ENCODE data around the gene XPO6.
A peak's percentile ranks its signal among the peaks of the same experiment; 100 is the strongest.
"Not testable (repeated sequence)": the region's sequence is repeated elsewhere in the genome, so short reads cannot be mapped to it uniquely, and the experiment has no call there.

Gene XPO6

GRCh38 chr16:28211758-28212531, at the start of gene XPO6:
Gene XPO6, minus strand, starts transcription at chr16:28211965. Its CDS starts 597 bp downstream, at chr16:28211368.
- peak; percentile 99 for DNase-seq (ENCODE audit: low spot score)

- no peak for DNase-seq (ENCODE audit: low spot score)
Measured at GRCh38 chr16:28260193-28260592, 48.4 kb upstream of the XPO6 start.

GRCh38 chr16:28259781-28260150, 48.0 kb upstream of the XPO6 start:
- no peak for DNase-seq (ENCODE audit: low spot score)

- DNase-seq (ENCODE audit: low spot score): no peak
Measured at GRCh38 chr16:28259091-28259780, 47.5 kb upstream of the XPO6 start.

- DNase-seq (ENCODE audit: low spot score): peak; percentile 46
Measured at GRCh38 chr16:28258567-28258966, 46.8 kb upstream of the XPO6 start.

GRCh38 chr16:28257256-28257655, 45.5 kb upstream of the XPO6 start:
- DNase-seq (ENCODE audit: low spot score): no peak

- DNase-seq (ENCODE audit: low spot score): no peak
Measured at GRCh38 chr16:28255838-28256237, 44.1 kb upstream of the XPO6 start.

- no peak for DNase-seq (ENCODE audit: low spot score)
Measured at GRCh38 chr16:28254158-28254557, 42.4 kb upstream of the XPO6 start.

- DNase-seq (ENCODE audit: low spot score): no peak
Measured at GRCh38 chr16:28250999-28251398, 39.2 kb upstream of the XPO6 start.

- DNase-seq (ENCODE audit: low spot score): not testable (repeated sequence)
Measured at GRCh38 chr16:28249483-28249882, 37.7 kb upstream of the XPO6 start.

GRCh38 chr16:28241924-28242323, 30.2 kb upstream of the XPO6 start:
- DNase-seq (ENCODE audit: low spot score): no peak

- no peak for DNase-seq (ENCODE audit: low spot score)
Measured at GRCh38 chr16:28237754-28238357, 26.1 kb upstream of the XPO6 start.

- DNase-seq (ENCODE audit: low spot score): no peak
Measured at GRCh38 chr16:28231763-28232162, 20.0 kb upstream of the XPO6 start.

- DNase-seq (ENCODE audit: low spot score): not testable (repeated sequence)
Measured at GRCh38 chr16:28223909-28224308, 12.1 kb upstream of the XPO6 start.

GRCh38 chr16:28219777-28220176, 8.0 kb upstream of the XPO6 start:
- not testable (repeated sequence) for DNase-seq (ENCODE audit: low spot score)

GRCh38 chr16:28219282-28219681, 7.5 kb upstream of the XPO6 start:
- DNase-seq (ENCODE audit: low spot score): no peak

- DNase-seq (ENCODE audit: low spot score): peak; percentile 76
Measured at GRCh38 chr16:28218109-28218508, 6.3 kb upstream of the XPO6 start.

- no peak for DNase-seq (ENCODE audit: low spot score)
Measured at GRCh38 chr16:28217326-28217725, 5.6 kb upstream of the XPO6 start.

- no peak for DNase-seq (ENCODE audit: low spot score)
Measured at GRCh38 chr16:28213396-28213795, 1.6 kb upstream of the XPO6 start.

- DNase-seq (ENCODE audit: low spot score): no peak
Measured at GRCh38 chr16:28212532-28212873, 738 bp upstream of the XPO6 start.

GRCh38 chr16:28210979-28211588, 681 bp downstream of the XPO6 start:
- DNase-seq (ENCODE audit: low spot score): peak; percentile 93

- DNase-seq (ENCODE audit: low spot score): no peak
Measured at GRCh38 chr16:28210264-28210663, 1.5 kb downstream of the XPO6 start.

GRCh38 chr16:28208824-28209223, 2.9 kb downstream of the XPO6 start:
- no peak for DNase-seq (ENCODE audit: low spot score)

All from GM03348 (cell line).